ENCODE data around the gene MR1. TPM values are rescaled to one million over a fixed set of nuclear protein-coding genes. Genes with fewer than 3 reads are reported as not detected.
A peak's percentile ranks its signal among the peaks of the same experiment; 100 is the strongest.

The MR1 gene
- total and polyA plus RNA-seq, 2 of the 13 experiments (the other 11 are each of a cell fraction or from before 2014, with no cell fraction given): 7.7 to 10.4 TPM

DNA sequence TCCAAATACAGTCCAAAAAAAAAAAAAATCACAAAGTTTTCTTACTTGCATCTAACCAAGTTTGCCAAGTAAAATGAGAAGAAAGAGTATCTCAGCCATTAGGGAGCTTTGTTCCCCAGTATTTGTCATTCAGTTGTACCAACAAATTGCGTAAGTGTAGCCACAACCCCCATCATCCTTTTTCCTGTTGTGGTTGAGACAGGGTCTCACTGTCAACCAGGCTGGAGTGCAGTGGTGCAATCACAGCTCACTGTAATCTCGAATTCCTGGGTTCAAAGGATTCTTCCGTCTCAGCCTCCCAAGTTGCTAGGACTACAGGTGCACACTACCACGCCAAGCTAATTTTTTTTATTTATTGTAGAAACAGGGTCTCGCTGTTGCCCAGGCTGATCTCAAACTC lies 20.6 kb upstream of the MR1 start (continued):
- TF ChIP-seq YEATS4 (CRISPR knock-in tag; IDR thresholded peaks at IDR 0.05; ENCODE audit: borderline replicate concordance): no peak
- peak; percentile 52; the same call in 1 of the 2 replicates for TF ChIP-seq HMG20B (CRISPR knock-in tag; conservative IDR thresholded peaks at IDR 0.05)
- TF ChIP-seq FOXP1 (IDR thresholded peaks at IDR 0.05): no peak
- TF ChIP-seq FOXP1 (CRISPR knock-in tag; IDR thresholded peaks at IDR 0.05): peak; percentile 72
- TF ChIP-seq, protein P1, sequence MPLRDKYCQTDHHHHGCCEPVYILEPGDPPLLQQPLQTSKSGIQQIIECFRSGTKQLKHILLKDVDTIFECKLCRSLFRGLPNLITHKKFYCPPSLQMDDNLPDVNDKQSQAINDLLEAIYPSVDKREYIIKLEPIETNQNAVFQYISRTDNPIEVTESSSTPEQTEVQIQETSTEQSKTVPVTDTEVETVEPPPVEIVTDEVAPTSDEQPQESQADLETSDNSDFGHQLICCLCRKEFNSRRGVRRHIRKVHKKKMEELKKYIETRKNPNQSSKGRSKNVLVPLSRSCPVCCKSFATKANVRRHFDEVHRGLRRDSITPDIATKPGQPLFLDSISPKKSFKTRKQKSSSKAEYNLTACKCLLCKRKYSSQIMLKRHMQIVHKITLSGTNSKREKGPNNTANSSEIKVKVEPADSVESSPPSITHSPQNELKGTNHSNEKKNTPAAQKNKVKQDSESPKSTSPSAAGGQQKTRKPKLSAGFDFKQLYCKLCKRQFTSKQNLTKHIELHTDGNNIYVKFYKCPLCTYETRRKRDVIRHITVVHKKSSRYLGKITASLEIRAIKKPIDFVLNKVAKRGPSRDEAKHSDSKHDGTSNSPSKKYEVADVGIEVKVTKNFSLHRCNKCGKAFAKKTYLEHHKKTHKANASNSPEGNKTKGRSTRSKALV (CRISPR knock-in tag; IDR thresholded peaks at IDR 0.05): no peak
- peak; percentile 27; the same call in 1 of the 2 replicates for TF ChIP-seq GABPB1 (CRISPR knock-in tag; IDR thresholded peaks at IDR 0.05)
- peak; percentile 48; the same call in 1 of the 2 replicates for TF ChIP-seq ZMYM4 (CRISPR knock-in tag; IDR thresholded peaks at IDR 0.05)
- no peak for TF ChIP-seq ZSCAN30 (CRISPR knock-in tag; IDR thresholded peaks at IDR 0.05)
- no peak for TF ChIP-seq ZNF749 (CRISPR knock-in tag; IDR thresholded peaks at IDR 0.05; ENCODE audit: borderline replicate concordance)
- peak; percentile 40; the same call in 1 of the 2 replicates for TF ChIP-seq KDM1A (CRISPR knock-in tag; IDR thresholded peaks at IDR 0.05)
- peak; percentile 41 for TF ChIP-seq HNF4A (CRISPR knock-in tag; IDR thresholded peaks at IDR 0.05)
- TF ChIP-seq ZFP41 (CRISPR knock-in tag; IDR thresholded peaks at IDR 0.05; ENCODE audit: borderline replicate concordance): no peak
- TF ChIP-seq, protein P2, sequence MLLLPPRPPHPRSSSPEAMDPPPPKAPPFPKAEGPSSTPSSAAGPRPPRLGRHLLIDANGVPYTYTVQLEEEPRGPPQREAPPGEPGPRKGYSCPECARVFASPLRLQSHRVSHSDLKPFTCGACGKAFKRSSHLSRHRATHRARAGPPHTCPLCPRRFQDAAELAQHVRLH (CRISPR knock-in tag; IDR thresholded peaks at IDR 0.05; ENCODE audit: borderline replicate concordance, low read depth): no peak
- TF ChIP-seq WIZ (CRISPR knock-in tag; IDR thresholded peaks at IDR 0.05): no peak
- TF ChIP-seq, protein P3, sequence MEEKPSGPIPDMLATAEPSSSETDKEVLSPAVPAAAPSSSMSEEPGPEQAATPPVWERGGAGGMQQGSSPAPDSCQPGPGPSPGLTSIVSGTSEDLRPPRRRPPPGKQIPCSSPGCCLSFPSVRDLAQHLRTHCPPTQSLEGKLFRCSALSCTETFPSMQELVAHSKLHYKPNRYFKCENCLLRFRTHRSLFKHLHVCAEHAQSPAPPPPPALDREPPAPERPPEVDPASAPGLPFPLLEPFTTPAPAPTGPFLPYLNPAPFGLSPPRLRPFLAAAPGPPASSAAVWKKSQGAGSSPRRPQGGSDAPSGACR (CRISPR knock-in tag; IDR thresholded peaks at IDR 0.05): no peak
- TF ChIP-seq ETV5 (CRISPR knock-in tag; IDR thresholded peaks at IDR 0.05; ENCODE audit: borderline replicate concordance): peak; percentile 65; the same call in 1 of the 2 replicates
- TF ChIP-seq CBX5 (CRISPR knock-in tag; IDR thresholded peaks at IDR 0.05; ENCODE audit: borderline replicate concordance): peak; percentile 34; the same call in 1 of the 2 replicates
- TF ChIP-seq REPIN1 (CRISPR knock-in tag; IDR thresholded peaks at IDR 0.05; ENCODE audit: borderline replicate concordance, low read depth): no peak
- no peak for TF ChIP-seq ISX (CRISPR knock-in tag; conservative IDR thresholded peaks at IDR 0.05)
- TF ChIP-seq, protein P4, sequence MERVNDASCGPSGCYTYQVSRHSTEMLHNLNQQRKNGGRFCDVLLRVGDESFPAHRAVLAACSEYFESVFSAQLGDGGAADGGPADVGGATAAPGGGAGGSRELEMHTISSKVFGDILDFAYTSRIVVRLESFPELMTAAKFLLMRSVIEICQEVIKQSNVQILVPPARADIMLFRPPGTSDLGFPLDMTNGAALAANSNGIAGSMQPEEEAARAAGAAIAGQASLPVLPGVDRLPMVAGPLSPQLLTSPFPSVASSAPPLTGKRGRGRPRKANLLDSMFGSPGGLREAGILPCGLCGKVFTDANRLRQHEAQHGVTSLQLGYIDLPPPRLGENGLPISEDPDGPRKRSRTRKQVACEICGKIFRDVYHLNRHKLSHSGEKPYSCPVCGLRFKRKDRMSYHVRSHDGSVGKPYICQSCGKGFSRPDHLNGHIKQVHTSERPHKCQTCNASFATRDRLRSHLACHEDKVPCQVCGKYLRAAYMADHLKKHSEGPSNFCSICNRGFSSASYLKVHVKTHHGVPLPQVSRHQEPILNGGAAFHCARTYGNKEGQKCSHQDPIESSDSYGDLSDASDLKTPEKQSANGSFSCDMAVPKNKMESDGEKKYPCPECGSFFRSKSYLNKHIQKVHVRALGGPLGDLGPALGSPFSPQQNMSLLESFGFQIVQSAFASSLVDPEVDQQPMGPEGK (CRISPR knock-in tag; IDR thresholded peaks at IDR 0.05): peak; percentile 18; the same call in 1 of the 2 replicates
- peak; percentile 36; the same call in 1 of the 2 replicates for TF ChIP-seq ELF3 (CRISPR knock-in tag; IDR thresholded peaks at IDR 0.05)
- TF ChIP-seq, protein P5, sequence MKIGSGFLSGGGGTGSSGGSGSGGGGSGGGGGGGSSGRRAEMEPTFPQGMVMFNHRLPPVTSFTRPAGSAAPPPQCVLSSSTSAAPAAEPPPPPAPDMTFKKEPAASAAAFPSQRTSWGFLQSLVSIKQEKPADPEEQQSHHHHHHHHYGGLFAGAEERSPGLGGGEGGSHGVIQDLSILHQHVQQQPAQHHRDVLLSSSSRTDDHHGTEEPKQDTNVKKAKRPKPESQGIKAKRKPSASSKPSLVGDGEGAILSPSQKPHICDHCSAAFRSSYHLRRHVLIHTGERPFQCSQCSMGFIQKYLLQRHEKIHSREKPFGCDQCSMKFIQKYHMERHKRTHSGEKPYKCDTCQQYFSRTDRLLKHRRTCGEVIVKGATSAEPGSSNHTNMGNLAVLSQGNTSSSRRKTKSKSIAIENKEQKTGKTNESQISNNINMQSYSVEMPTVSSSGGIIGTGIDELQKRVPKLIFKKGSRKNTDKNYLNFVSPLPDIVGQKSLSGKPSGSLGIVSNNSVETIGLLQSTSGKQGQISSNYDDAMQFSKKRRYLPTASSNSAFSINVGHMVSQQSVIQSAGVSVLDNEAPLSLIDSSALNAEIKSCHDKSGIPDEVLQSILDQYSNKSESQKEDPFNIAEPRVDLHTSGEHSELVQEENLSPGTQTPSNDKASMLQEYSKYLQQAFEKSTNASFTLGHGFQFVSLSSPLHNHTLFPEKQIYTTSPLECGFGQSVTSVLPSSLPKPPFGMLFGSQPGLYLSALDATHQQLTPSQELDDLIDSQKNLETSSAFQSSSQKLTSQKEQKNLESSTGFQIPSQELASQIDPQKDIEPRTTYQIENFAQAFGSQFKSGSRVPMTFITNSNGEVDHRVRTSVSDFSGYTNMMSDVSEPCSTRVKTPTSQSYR (CRISPR knock-in tag; IDR thresholded peaks at IDR 0.05; ENCODE audit: borderline replicate concordance): peak; percentile 92
- no peak for TF ChIP-seq IKZF4 (CRISPR knock-in tag; IDR thresholded peaks at IDR 0.05; ENCODE audit: borderline replicate concordance, low read depth, not compliant biosample characterization)
